ENCODE results near the gene BLTP1. TPM values are rescaled to one million over a fixed set of nuclear protein-coding genes. Genes with fewer than 3 reads are reported as not detected.

Gene BLTP1
- total and polyA plus RNA-seq, 2 of the 13 experiments (the other 11 are each of a cell fraction or from before 2014, with no cell fraction given), result 27.7 to 33.1 TPM

DNA sequence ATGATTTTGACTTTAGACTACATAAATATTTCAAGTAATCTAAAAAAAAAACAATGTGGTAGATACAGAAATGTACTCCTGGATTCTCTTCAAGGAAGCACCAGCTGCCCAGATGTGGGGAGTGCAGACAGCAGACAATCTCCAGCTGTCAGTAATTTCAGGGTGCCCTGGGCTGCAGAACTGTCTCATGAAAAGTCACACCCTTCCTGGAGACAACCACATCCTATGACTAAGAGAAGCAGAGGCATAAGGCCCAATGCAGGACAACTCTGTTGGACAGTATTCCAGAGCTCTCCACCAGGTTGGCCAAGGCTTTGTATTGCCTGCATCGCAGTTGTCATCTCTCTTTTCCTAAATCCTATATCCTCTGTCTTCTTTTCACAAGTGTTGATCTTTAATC lies 34.4 kb upstream of the BLTP1 start:
- in situ Hi-C loops (cut with HindIII; ENCODE audit: extremely low pct_ligation_motif_present, low pct_unique_long_range_greater_than_20kb) (no loop called here), intact Hi-C loops (cut with micrococcal nuclease; ENCODE audit: unreplicated experiment) (no loop called here)
- POLR2A ChIA-PET, result no interaction called here
- DNase-seq (ENCODE audit: low spot score) (no peak), ATAC-seq (no peak), FAIRE-seq (no peak)
- H2AFZ ChIP-seq (ENCODE audit: low read length), result no peak overlapping the region
- no TSS peak for BruUV-seq (replicated peaks)
- WGBS (ENCODE audit: low lambda C conversion rate), result 0% methylated on average over 1 of the region's 1 CpG
- no peaks in the 10 kb centered on the region for H3K79me2 ChIP-seq (ENCODE audit: insufficient read depth, low read length)
- H3K9me3 ChIP-seq (ENCODE audit: low read length), result no peaks in the 10 kb centered on the region
- H3K4me2 ChIP-seq (ENCODE audit: low read depth, low read length), result no peak overlapping the region
- H3K27me3 ChIP-seq (ENCODE audit: control insufficient read depth in 1 of 2, insufficient read depth in 2 of 2, low read length in 2 of 2), result no peaks in the 10 kb centered on the region
- no peak overlapping the region for H3K9ac ChIP-seq (ENCODE audit: insufficient read depth, low read depth, low read length)
- no peaks in the 10 kb centered on the region for H3K4me1 ChIP-seq (ENCODE audit: insufficient read depth, low read length)
- H3K36me3 ChIP-seq (replicated peaks in 1 of 2; ENCODE audit: control insufficient read depth in 1 of 2, insufficient read depth in 2 of 2, low read length in 2 of 2), result no peaks in the 10 kb centered on the region
- H3K27ac ChIP-seq (ENCODE audit: extremely low read length, insufficient read depth, low read length), result no peak overlapping the region
- no peaks in the 10 kb centered on the region for H4K20me1 ChIP-seq (ENCODE audit: insufficient read depth, low read length)
- no peak overlapping the region for H3K4me3 ChIP-seq (replicated peaks in 1 of 3; ENCODE audit: insufficient read depth in 1 of 3, low read depth in 2 of 3, low read length in 3 of 3)
- CTCF ChIA-PET (ENCODE audit: low intra/inter-chr PET ratio, low total read pairs), result no interaction called here
- TF ChIP-seq, protein P1, sequence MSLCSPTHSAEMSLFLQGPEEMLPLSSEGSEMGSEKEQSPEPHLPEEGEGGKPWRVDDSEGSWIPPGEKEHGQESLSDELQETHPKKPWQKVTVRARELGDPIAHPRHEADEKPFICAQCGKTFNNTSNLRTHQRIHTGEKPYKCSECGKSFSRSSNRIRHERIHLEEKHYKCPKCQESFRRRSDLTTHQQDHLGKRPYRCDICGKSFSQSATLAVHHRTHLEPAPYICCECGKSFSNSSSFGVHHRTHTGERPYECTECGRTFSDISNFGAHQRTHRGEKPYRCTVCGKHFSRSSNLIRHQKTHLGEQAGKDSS (CRISPR knock-in tag; IDR thresholded peaks at IDR 0.05; ENCODE audit: borderline replicate concordance, low read depth), result no peak
- TF ChIP-seq ZMYM4 (CRISPR knock-in tag; IDR thresholded peaks at IDR 0.05) (no peak), XRCC5 (optimal IDR thresholded peaks at IDR 0.05; ENCODE audit: low read length) (no peak), MED13 (CRISPR knock-in tag; IDR thresholded peaks at IDR 0.05) (no peak), SOX5 (CRISPR knock-in tag; IDR thresholded peaks at IDR 0.05; ENCODE audit: borderline replicate concordance) (no peak), TAF15 (IDR thresholded peaks at IDR 0.05; ENCODE audit: low read depth, low read length, poor library complexity, severe bottlenecking) (no peak), ZNF44 (CRISPR knock-in tag; IDR thresholded peaks at IDR 0.05) (no peak), ARNT2 (CRISPR knock-in tag; IDR thresholded peaks at IDR 0.05; ENCODE audit: low read depth) (no peak), BCL6 (CRISPR knock-in tag; IDR thresholded peaks at IDR 0.05) (no peak)
- TF ChIP-seq, protein P2, sequence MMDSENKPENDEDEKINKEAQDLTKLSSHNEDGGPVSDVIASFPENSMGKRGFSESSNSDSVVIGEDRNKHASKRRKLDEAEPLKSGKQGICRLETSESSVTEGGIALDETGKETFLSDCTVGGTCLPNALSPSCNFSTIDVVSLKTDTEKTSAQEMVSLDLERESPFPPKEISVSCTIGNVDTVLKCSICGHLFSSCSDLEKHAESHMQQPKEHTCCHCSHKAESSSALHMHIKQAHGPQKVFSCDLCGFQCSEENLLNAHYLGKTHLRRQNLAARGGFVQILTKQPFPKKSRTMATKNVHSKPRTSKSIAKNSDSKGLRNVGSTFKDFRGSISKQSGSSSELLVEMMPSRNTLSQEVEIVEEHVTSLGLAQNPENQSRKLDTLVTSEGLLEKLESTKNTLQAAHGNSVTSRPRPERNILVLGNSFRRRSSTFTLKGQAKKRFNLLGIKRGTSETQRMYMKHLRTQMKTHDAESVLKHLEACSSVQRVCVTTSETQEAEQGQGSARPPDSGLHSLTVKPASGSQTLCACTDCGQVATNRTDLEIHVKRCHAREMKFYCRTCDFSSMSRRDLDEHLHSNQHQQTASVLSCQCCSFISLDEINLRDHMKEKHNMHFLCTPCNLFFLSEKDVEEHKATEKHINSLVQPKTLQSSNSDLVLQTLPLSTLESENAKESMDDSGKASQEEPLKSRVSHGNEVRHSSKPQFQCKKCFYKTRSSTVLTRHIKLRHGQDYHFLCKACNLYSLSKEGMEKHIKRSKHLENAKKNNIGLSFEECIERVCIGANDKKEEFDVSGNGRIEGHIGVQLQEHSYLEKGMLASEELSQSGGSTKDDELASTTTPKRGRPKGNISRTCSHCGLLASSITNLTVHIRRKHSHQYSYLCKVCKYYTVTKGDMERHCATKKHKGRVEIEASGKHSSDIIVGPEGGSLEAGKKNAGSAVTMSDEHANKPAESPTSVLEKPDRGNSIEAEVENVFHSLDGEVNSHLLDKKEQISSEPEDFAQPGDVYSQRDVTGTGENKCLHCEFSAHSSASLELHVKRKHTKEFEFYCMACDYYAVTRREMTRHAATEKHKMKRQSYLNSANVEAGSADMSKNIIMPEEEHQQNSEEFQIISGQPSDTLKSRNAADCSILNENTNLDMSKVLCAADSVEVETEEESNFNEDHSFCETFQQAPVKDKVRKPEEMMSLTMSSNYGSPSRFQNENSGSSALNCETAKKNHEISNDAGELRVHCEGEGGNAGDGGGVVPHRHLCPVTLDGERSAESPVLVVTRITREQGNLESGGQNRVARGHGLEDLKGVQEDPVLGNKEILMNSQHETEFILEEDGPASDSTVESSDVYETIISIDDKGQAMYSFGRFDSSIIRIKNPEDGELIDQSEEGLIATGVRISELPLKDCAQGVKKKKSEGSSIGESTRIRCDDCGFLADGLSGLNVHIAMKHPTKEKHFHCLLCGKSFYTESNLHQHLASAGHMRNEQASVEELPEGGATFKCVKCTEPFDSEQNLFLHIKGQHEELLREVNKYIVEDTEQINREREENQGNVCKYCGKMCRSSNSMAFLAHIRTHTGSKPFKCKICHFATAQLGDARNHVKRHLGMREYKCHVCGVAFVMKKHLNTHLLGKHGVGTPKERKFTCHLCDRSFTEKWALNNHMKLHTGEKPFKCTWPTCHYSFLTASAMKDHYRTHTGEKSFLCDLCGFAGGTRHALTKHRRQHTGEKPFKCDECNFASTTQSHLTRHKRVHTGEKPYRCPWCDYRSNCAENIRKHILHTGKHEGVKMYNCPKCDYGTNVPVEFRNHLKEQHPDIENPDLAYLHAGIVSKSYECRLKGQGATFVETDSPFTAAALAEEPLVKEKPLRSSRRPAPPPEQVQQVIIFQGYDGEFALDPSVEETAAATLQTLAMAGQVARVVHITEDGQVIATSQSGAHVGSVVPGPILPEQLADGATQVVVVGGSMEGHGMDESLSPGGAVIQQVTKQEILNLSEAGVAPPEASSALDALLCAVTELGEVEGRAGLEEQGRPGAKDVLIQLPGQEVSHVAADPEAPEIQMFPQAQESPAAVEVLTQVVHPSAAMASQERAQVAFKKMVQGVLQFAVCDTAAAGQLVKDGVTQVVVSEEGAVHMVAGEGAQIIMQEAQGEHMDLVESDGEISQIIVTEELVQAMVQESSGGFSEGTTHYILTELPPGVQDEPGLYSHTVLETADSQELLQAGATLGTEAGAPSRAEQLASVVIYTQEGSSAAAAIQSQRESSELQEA (CRISPR knock-in tag; IDR thresholded peaks at IDR 0.05; ENCODE audit: not compliant biosample characterization), result no peak
- TF ChIP-seq, protein P3, sequence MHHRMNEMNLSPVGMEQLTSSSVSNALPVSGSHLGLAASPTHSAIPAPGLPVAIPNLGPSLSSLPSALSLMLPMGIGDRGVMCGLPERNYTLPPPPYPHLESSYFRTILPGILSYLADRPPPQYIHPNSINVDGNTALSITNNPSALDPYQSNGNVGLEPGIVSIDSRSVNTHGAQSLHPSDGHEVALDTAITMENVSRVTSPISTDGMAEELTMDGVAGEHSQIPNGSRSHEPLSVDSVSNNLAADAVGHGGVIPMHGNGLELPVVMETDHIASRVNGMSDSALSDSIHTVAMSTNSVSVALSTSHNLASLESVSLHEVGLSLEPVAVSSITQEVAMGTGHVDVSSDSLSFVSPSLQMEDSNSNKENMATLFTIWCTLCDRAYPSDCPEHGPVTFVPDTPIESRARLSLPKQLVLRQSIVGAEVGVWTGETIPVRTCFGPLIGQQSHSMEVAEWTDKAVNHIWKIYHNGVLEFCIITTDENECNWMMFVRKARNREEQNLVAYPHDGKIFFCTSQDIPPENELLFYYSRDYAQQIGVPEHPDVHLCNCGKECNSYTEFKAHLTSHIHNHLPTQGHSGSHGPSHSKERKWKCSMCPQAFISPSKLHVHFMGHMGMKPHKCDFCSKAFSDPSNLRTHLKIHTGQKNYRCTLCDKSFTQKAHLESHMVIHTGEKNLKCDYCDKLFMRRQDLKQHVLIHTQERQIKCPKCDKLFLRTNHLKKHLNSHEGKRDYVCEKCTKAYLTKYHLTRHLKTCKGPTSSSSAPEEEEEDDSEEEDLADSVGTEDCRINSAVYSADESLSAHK (CRISPR knock-in tag; IDR thresholded peaks at IDR 0.05; ENCODE audit: borderline replicate concordance), result no peak
- TF ChIP-seq, protein P4, sequence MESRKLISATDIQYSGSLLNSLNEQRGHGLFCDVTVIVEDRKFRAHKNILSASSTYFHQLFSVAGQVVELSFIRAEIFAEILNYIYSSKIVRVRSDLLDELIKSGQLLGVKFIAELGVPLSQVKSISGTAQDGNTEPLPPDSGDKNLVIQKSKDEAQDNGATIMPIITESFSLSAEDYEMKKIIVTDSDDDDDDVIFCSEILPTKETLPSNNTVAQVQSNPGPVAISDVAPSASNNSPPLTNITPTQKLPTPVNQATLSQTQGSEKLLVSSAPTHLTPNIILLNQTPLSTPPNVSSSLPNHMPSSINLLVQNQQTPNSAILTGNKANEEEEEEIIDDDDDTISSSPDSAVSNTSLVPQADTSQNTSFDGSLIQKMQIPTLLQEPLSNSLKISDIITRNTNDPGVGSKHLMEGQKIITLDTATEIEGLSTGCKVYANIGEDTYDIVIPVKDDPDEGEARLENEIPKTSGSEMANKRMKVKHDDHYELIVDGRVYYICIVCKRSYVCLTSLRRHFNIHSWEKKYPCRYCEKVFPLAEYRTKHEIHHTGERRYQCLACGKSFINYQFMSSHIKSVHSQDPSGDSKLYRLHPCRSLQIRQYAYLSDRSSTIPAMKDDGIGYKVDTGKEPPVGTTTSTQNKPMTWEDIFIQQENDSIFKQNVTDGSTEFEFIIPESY (CRISPR knock-in tag; IDR thresholded peaks at IDR 0.05), result no peak

All from HepG2 (cell line).